Upper lobe of left lung (tissue), 4 donors: Measurements from ENCODE around the gene PPP2R5D.

ENCODE experiments used
- EP300 ChIP-seq, 4 donors: sonication (generic); formaldehyde crosslinking; IDR thresholded peaks; one replicate each; pipeline ENCODE4 v1.5.1; 2017; ENCODE audit warnings: antibody characterized with exemption in 4 of 4, control low read depth in 2 of 4
- POLR2A ChIP-seq, 4 donors: fragments of 450-650 bp; IDR thresholded peaks; one replicate each; pipeline ENCODE4 v1.5.1; 2016 to 2017; ENCODE audit warnings: antibody characterized with exemption in 4 of 4, mild to moderate bottlenecking in 2 of 4
- POLR2AphosphoS5 ChIP-seq, 2 donors: sonication (generic); formaldehyde crosslinking; IDR thresholded peaks; one replicate each; pipeline ENCODE4 v1.5.1; 2017; ENCODE audit warnings: antibody characterized with exemption in 2 of 2
- TF ChIP-seq, protein P1 (sequence below), 6 experiments: fragments of 450-650 bp in 4 of 6; fragments of 200-600 bp in 2 of 6; sonication (generic) in 2 of 6; IDR thresholded peaks; one replicate each; pipeline ENCODE4 v1.5.1; 2016 to 2019; ENCODE audit warnings: antibody characterized with exemption in 6 of 6

DNA sequence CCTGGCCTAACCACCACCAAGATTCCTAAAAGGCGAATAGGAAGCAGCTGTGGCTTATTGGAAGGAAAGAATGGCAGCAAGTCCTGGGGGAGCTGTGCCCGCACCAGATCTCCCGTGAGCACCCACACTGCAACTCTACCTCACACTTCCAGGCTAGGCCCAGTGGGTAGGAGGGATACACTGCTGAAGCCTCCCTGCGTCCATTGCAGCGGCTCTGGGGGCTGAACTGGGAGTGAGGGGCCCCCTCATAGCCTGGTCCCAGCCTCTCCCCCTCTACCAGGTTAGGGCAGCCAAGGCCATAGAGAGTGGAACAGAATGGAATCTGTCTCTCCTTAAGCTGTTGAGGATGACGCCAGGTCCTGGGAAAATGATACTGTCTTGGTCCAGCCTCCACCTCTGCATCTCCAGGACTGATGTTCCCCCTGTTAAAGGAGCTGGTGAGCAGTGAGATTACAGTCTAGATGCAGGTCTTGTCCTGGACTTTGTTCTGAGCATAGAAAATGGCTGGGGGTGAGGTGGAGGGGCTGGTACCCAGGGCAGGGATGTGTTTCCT lies 43.8 kb upstream of the PPP2R5D start:
- TF ChIP-seq POLR2A (IDR thresholded peaks at IDR 0.05) (no peak), EP300 (IDR thresholded peaks at IDR 0.05) (no peak), POLR2AphosphoS5 (IDR thresholded peaks at IDR 0.05) (no peak)
- TF ChIP-seq, protein P1, sequence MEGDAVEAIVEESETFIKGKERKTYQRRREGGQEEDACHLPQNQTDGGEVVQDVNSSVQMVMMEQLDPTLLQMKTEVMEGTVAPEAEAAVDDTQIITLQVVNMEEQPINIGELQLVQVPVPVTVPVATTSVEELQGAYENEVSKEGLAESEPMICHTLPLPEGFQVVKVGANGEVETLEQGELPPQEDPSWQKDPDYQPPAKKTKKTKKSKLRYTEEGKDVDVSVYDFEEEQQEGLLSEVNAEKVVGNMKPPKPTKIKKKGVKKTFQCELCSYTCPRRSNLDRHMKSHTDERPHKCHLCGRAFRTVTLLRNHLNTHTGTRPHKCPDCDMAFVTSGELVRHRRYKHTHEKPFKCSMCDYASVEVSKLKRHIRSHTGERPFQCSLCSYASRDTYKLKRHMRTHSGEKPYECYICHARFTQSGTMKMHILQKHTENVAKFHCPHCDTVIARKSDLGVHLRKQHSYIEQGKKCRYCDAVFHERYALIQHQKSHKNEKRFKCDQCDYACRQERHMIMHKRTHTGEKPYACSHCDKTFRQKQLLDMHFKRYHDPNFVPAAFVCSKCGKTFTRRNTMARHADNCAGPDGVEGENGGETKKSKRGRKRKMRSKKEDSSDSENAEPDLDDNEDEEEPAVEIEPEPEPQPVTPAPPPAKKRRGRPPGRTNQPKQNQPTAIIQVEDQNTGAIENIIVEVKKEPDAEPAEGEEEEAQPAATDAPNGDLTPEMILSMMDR (IDR thresholded peaks at IDR 0.05) = no peak
